ENCODE data around the gene KLF5.
"Not testable (repeated sequence)": the region's sequence is repeated elsewhere in the genome, so short reads cannot be mapped to it uniquely, and the experiment has no call there.

Gene KLF5

DNA sequence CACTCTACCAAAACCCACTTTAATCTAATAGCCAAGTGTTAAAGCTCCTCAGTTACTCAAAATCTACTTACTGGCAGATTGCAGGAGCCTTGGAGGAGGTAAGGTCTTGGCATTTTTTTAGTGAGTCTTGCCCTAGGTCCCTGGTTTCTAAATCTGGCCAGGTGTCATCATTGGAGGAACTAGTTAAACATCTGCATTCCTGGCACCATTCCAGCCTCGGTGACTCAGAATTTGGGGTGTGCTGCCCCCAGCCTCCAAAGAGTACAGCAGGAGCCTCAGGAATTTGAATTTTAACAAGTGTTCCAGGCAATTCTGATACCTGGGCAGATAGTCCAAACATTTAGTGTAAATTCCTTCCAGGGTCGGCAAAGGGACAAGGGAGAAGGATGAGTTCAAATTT lies 37.4 kb downstream of the KLF5 start:
- Histone ChIP-seq H3K27me3 (ENCODE audit: control insufficient read depth, insufficient read depth, low read length) (no peaks in the 10 kb centered on the region), H3K4me3 (ENCODE audit: low read length) (no peak overlapping the region), H3K36me3 (ENCODE audit: control insufficient read depth, insufficient read depth, low read length) (no peaks in the 10 kb centered on the region), H3K4me1 (ENCODE audit: control insufficient read depth, insufficient read depth, low read length) (no peaks in the 10 kb centered on the region), H3K9ac (ENCODE audit: low read length) (no peak overlapping the region), H3K9me3 (ENCODE audit: control insufficient read depth, low read length) (no peaks in the 10 kb centered on the region)

DNA sequence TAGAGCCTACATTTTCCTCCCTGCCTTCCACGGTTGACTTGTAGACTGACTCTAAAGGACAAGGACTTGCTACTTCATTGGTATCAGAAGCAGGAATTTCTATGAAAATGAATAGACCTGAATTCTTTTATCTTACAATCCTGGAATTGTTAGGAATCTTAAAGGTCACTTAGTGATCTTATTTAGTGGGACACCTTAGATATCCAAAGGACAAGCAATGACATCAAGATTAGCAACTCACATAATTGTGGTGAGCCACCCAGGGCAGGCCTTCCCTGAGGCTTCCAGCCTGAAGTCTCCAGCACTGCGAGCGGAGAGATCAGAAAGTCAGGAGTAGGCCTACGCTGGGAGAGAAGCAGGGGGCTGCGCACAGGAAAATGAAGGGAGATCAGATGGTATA lies 37.8 kb downstream of the KLF5 start:
- Histone ChIP-seq H3K4me3 (ENCODE audit: low read length) (no peak overlapping the region), H3K36me3 (ENCODE audit: control insufficient read depth, insufficient read depth, low read length) (no peaks in the 10 kb centered on the region), H3K4me1 (ENCODE audit: control insufficient read depth, insufficient read depth, low read length) (peaks cover 2% of the 10 kb centered on the region), H3K9ac (ENCODE audit: low read length) (no peak overlapping the region), H3K27me3 (ENCODE audit: control insufficient read depth, insufficient read depth, low read length) (no peaks in the 10 kb centered on the region), H3K9me3 (ENCODE audit: control insufficient read depth, low read length) (no peaks in the 10 kb centered on the region)

- H3K9me3 ChIP-seq (ENCODE audit: control insufficient read depth, low read length); H3K36me3 ChIP-seq (ENCODE audit: control insufficient read depth, insufficient read depth, low read length); H3K9ac ChIP-seq (ENCODE audit: low read length); H3K4me3 ChIP-seq (ENCODE audit: low read length); H3K27me3 ChIP-seq (ENCODE audit: control insufficient read depth, insufficient read depth, low read length): not testable (repeated sequence)
- H3K4me1 ChIP-seq (ENCODE audit: control insufficient read depth, insufficient read depth, low read length), result peaks cover 14% of the 10 kb centered on the region
Measured at GRCh38 chr13:73100781-73101180, 42.0 kb downstream of the KLF5 start.

- Histone ChIP-seq H3K9me3 (ENCODE audit: control insufficient read depth, low read length) (no peaks in the 10 kb centered on the region), H3K27me3 (ENCODE audit: control insufficient read depth, insufficient read depth, low read length) (no peaks in the 10 kb centered on the region), H3K4me3 (ENCODE audit: low read length) (no peak overlapping the region), H3K9ac (ENCODE audit: low read length) (no peak overlapping the region), H3K36me3 (ENCODE audit: control insufficient read depth, insufficient read depth, low read length) (no peaks in the 10 kb centered on the region), H3K4me1 (ENCODE audit: control insufficient read depth, insufficient read depth, low read length) (peaks cover 15% of the 10 kb centered on the region)
Measured at GRCh38 chr13:73101351-73102007, 42.7 kb downstream of the KLF5 start.

DNA sequence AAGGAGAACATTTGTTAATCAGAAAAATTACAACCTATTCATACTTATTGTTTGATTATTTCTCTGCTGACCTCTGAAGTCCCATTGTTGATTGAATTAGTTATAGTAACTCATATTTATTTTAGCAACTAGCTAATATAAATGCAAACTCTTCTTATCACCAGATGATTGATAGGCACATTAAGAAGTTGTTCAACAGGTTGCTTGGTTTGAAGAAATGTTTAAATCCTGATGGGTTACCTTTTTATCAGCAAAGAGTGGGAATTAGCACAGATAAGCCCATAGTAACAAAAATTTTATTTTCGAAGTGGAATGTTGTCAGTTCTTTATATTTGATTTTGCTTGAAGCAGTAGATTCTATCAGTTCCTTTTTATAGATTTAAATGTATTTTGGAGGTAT lies 44.4 kb downstream of the KLF5 start:
- Histone ChIP-seq H3K4me3 (ENCODE audit: low read length) (no peak overlapping the region), H3K9ac (ENCODE audit: low read length) (no peak overlapping the region), H3K4me1 (ENCODE audit: control insufficient read depth, insufficient read depth, low read length) (peaks cover 23% of the 10 kb centered on the region), H3K36me3 (ENCODE audit: control insufficient read depth, insufficient read depth, low read length) (no peaks in the 10 kb centered on the region), H3K27me3 (ENCODE audit: control insufficient read depth, insufficient read depth, low read length) (no peaks in the 10 kb centered on the region), H3K9me3 (ENCODE audit: control insufficient read depth, low read length) (no peaks in the 10 kb centered on the region)

DNA sequence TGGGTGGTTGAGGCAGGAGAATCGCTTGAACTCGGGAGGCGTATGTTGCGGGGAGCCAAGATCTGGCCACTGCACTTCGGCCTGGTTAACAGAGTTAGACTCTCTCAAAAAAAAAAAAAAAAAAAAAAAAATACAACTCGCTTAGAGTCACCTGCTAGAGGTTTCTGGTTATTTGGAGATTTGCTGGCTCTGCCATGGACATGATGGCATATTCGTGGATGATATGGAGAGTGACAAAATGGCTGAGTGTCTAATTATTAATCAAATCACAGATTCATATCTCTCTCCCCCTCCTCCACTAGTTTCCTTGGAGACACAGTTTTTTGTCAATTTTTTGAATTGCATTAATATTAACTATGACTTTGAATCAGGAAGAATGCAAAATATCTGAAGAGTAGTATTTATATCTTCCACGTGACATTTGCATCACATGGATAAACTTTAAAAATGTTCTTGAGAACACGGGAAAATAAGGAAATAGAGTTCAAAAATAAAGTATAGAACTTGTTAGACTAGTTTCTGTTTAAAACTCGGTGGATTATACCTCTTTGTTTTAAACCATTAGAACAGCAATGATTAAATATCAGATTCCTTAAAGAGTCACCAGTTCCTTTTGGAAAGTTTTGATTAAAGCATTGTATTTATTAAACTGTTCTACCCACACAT lies 47.8 kb downstream of the KLF5 start:
- H3K4me1 ChIP-seq (ENCODE audit: control insufficient read depth, insufficient read depth, low read length), result peaks cover 30% of the 10 kb centered on the region
- H3K36me3 ChIP-seq (ENCODE audit: control insufficient read depth, insufficient read depth, low read length), result no peaks in the 10 kb centered on the region
- H3K9ac ChIP-seq (ENCODE audit: low read length), result no peak overlapping the region
- no peaks in the 10 kb centered on the region for H3K9me3 ChIP-seq (ENCODE audit: control insufficient read depth, low read length)
- H3K27me3 ChIP-seq (ENCODE audit: control insufficient read depth, insufficient read depth, low read length), result no peaks in the 10 kb centered on the region
- H3K4me3 ChIP-seq (ENCODE audit: low read length), result no peak overlapping the region

DNA sequence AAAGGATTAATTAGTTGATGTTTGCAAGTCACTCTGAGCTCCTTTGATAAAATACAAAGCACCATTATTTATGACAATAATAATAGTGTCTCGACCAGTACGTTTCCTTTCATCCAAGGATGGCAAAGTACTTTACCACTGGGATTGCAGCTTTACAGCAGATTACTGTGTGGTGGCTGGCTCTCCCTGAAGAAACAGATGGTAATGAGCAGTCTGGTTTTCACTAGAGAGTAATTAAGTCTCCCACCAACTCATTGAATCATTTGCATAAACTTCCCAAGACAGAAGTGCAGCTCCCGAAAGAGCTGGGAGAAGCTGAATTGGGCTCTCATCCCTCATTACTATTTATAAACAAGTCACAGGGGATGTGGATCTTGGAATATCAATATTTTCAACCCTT lies 48.7 kb downstream of the KLF5 start:
- no peak overlapping the region for H3K4me3 ChIP-seq (ENCODE audit: low read length)

GRCh38 chr13:73107970-73108369 lies 49.2 kb downstream of the KLF5 start:
- Histone ChIP-seq H3K27me3 (ENCODE audit: control insufficient read depth, insufficient read depth, low read length) (no peaks in the 10 kb centered on the region), H3K9ac (ENCODE audit: low read length) (no peak overlapping the region), H3K36me3 (ENCODE audit: control insufficient read depth, insufficient read depth, low read length) (no peaks in the 10 kb centered on the region), H3K4me3 (ENCODE audit: low read length) (no peak overlapping the region), H3K4me1 (ENCODE audit: control insufficient read depth, insufficient read depth, low read length) (peaks cover 26% of the 10 kb centered on the region), H3K9me3 (ENCODE audit: control insufficient read depth, low read length) (no peaks in the 10 kb centered on the region)

More for the DNA sequence above, 48.7 kb downstream of the KLF5 start:
- Histone ChIP-seq H3K4me1 (ENCODE audit: control insufficient read depth, insufficient read depth, low read length) (peaks cover 26% of the 10 kb centered on the region), H3K9ac (ENCODE audit: low read length) (no peak overlapping the region), H3K27me3 (ENCODE audit: control insufficient read depth, insufficient read depth, low read length) (no peaks in the 10 kb centered on the region), H3K36me3 (ENCODE audit: control insufficient read depth, insufficient read depth, low read length) (no peaks in the 10 kb centered on the region), H3K9me3 (ENCODE audit: control insufficient read depth, low read length) (no peaks in the 10 kb centered on the region)

- H3K9me3 ChIP-seq (ENCODE audit: control insufficient read depth, low read length), result no peaks in the 10 kb centered on the region
- H3K27me3 ChIP-seq (ENCODE audit: control insufficient read depth, insufficient read depth, low read length), result no peaks in the 10 kb centered on the region
- no peak overlapping the region for H3K9ac ChIP-seq (ENCODE audit: low read length)
- H3K36me3 ChIP-seq (ENCODE audit: control insufficient read depth, insufficient read depth, low read length), result no peaks in the 10 kb centered on the region
- H3K4me3 ChIP-seq (ENCODE audit: low read length), result no peak overlapping the region
- H3K4me1 ChIP-seq (ENCODE audit: control insufficient read depth, insufficient read depth, low read length), result peaks cover 18% of the 10 kb centered on the region
Measured at GRCh38 chr13:73109288-73109899, 50.6 kb downstream of the KLF5 start.

- no peak overlapping the region for H3K9ac ChIP-seq (ENCODE audit: low read length)
- H3K4me1 ChIP-seq (ENCODE audit: control insufficient read depth, insufficient read depth, low read length), result peaks cover 18% of the 10 kb centered on the region
- H3K9me3 ChIP-seq (ENCODE audit: control insufficient read depth, low read length), result no peaks in the 10 kb centered on the region
- H3K4me3 ChIP-seq (ENCODE audit: low read length), result no peak overlapping the region
- no peaks in the 10 kb centered on the region for H3K27me3 ChIP-seq (ENCODE audit: control insufficient read depth, insufficient read depth, low read length)
- H3K36me3 ChIP-seq (ENCODE audit: control insufficient read depth, insufficient read depth, low read length), result no peaks in the 10 kb centered on the region
Measured at GRCh38 chr13:73109969-73110368, 51.2 kb downstream of the KLF5 start.

DNA sequence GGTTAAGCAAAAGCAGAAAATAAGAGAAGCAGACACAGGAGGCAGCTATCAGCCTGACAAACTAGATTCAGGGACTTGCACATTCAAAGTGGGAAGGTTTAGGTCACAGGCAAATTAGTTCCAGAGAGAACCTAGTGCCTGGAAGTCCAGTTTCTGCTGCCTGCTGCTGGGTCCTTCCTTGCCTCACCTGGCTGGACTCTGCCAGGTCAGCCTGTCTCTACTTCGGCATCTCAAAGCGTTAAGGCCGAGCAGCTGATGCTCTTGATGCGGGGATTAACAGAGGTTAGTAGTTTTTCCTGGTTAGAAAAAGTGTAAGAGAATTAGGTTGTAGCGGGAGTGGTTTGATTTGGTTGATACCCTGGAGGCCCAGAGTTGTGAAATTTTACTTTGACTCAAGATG lies 52.0 kb downstream of the KLF5 start:
- H3K4me1 ChIP-seq (ENCODE audit: control insufficient read depth, insufficient read depth, low read length), result peaks cover 18% of the 10 kb centered on the region
- no peaks in the 10 kb centered on the region for H3K9me3 ChIP-seq (ENCODE audit: control insufficient read depth, low read length)
- H3K27me3 ChIP-seq (ENCODE audit: control insufficient read depth, insufficient read depth, low read length), result no peaks in the 10 kb centered on the region
- H3K9ac ChIP-seq (ENCODE audit: low read length), result no peak overlapping the region
- H3K4me3 ChIP-seq (ENCODE audit: low read length), result no peak overlapping the region
- H3K36me3 ChIP-seq (ENCODE audit: control insufficient read depth, insufficient read depth, low read length), result no peaks in the 10 kb centered on the region

GRCh38 chr13:73111331-73111730 lies 52.5 kb downstream of the KLF5 start:
- no peaks in the 10 kb centered on the region for H3K36me3 ChIP-seq (ENCODE audit: control insufficient read depth, insufficient read depth, low read length)
- H3K4me1 ChIP-seq (ENCODE audit: control insufficient read depth, insufficient read depth, low read length), result peaks cover 18% of the 10 kb centered on the region
- no peak overlapping the region for H3K9ac ChIP-seq (ENCODE audit: low read length)
- H3K27me3 ChIP-seq (ENCODE audit: control insufficient read depth, insufficient read depth, low read length), result no peaks in the 10 kb centered on the region
- no peak overlapping the region for H3K4me3 ChIP-seq (ENCODE audit: low read length)
- no peaks in the 10 kb centered on the region for H3K9me3 ChIP-seq (ENCODE audit: control insufficient read depth, low read length)
